ENCODE data around the gene TRIM17. TPM values are rescaled to one million over a fixed set of nuclear protein-coding genes. Genes with fewer than 3 reads are reported as not detected.
A peak's percentile ranks its signal among the peaks of the same experiment; 100 is the strongest.

TRIM17 gene
- total and polyA plus RNA-seq, 9 of the 15 experiments (the other 6 are each of a cell fraction or from before 2014, with no cell fraction given): not detected

GRCh38 chr1:228457396-228458176 lies 40.9 kb upstream of the TRIM17 start (continued):
- TF ChIP-seq SMARCE1 (IDR thresholded peaks at IDR 0.05) (0 out of 2 replicates have a peak, but pooled peaks have one; percentile 42), KLF13 (tag; IDR thresholded peaks at IDR 0.05; ENCODE audit: borderline replicate concordance, low read depth) (0 out of 2 replicates have a peak, but pooled peaks have one; percentile 14), NCOR1 (IDR thresholded peaks at IDR 0.05) (peak; percentile 67), ZNF232 (CRISPR knock-in tag; IDR thresholded peaks at IDR 0.05) (peak; percentile 92), ETV6 (IDR thresholded peaks at IDR 0.05; ENCODE audit: borderline replicate concordance in 1 of 2, low read depth in 2 of 2, low read length in 1 of 2) (no peak), ETV6 (CRISPR knock-in tag; IDR thresholded peaks at IDR 0.05; ENCODE audit: borderline replicate concordance) (peak; percentile 97), ZNF445 (CRISPR knock-in tag; IDR thresholded peaks at IDR 0.05; ENCODE audit: low read depth) (no peak), RREB1 (CRISPR knock-in tag; IDR thresholded peaks at IDR 0.05) (peak; percentile 88), ELK1 (CRISPR knock-in tag; IDR thresholded peaks at IDR 0.05) (no peak), ZNF785 (CRISPR knock-in tag; IDR thresholded peaks at IDR 0.05) (no peak), NR2C2 (CRISPR knock-in tag; IDR thresholded peaks at IDR 0.05) (0 out of 2 replicates have a peak, but pooled peaks have one; percentile 68), NR2C2 (tag; IDR thresholded peaks at IDR 0.05) (peak; percentile 5; the same call in 1 of the 2 replicates), ZNF277 (CRISPR knock-in tag; IDR thresholded peaks at IDR 0.05; ENCODE audit: borderline replicate concordance) (no peak), STAT5B (CRISPR knock-in tag; IDR thresholded peaks at IDR 0.05) (no peak), ZNF316 (IDR thresholded peaks at IDR 0.05) (peak; percentile 17; the same call in 1 of the 2 replicates), MLX (CRISPR knock-in tag; conservative IDR thresholded peaks at IDR 0.05) (peak in 1 of 2 experiments; percentile 87; a peak in 1 of 4 replicates), ZNF77 (CRISPR knock-in tag; IDR thresholded peaks at IDR 0.05) (no peak), ZZZ3 (IDR thresholded peaks at IDR 0.05) (no peak), KDM4B (IDR thresholded peaks at IDR 0.05; ENCODE audit: borderline replicate concordance in 2 of 2, low read depth in 1 of 2) (peak in 1 of 2 experiments; percentile 54; a peak in 1 of 4 replicates)

All from K562 (cell line).